Spleen (tissue), 7 donors: ENCODE data around the gene SRGAP3.

Experiments
- POLR2A ChIP-seq, 3 donors: fragments of 450-650 bp; IDR thresholded peaks; one replicate each; pipeline ENCODE4 v1.5.1; 2017; ENCODE audit warnings: antibody characterized with exemption in 3 of 3, mild to moderate bottlenecking in 1 of 3
- TF ChIP-seq, protein P1 (sequence below), 11 experiments: fragments of 200-600 bp in 7 of 11; fragments of 450-650 bp in 4 of 11; sonication (generic) in 4 of 11; IDR thresholded peaks in 8 of 11; conservative IDR thresholded peaks in 3 of 11; 1 replicate in 7 of 11; 2 replicates in 4 of 11; pipeline versions ENCODE4 v1.4.0 to v1.8.0; 2016 to 2021; ENCODE audit warnings: antibody characterized with exemption in 11 of 11, inconsistent platforms in 4 of 11, mild to moderate bottlenecking in 1 of 11
- donor health status: DM: no; HTN: no; CAD: no; lungs with moderate emphysema.
- donor health status: DM: no; HTN: no; CAD: no.
- donor health status: DM: no; HTN: no; CAD: no.

GRCh38 chr3:9153904-9154619 lies 95.4 kb downstream of the SRGAP3 start:
- no peak for TF ChIP-seq POLR2A (IDR thresholded peaks at IDR 0.05)
- TF ChIP-seq, protein P1, sequence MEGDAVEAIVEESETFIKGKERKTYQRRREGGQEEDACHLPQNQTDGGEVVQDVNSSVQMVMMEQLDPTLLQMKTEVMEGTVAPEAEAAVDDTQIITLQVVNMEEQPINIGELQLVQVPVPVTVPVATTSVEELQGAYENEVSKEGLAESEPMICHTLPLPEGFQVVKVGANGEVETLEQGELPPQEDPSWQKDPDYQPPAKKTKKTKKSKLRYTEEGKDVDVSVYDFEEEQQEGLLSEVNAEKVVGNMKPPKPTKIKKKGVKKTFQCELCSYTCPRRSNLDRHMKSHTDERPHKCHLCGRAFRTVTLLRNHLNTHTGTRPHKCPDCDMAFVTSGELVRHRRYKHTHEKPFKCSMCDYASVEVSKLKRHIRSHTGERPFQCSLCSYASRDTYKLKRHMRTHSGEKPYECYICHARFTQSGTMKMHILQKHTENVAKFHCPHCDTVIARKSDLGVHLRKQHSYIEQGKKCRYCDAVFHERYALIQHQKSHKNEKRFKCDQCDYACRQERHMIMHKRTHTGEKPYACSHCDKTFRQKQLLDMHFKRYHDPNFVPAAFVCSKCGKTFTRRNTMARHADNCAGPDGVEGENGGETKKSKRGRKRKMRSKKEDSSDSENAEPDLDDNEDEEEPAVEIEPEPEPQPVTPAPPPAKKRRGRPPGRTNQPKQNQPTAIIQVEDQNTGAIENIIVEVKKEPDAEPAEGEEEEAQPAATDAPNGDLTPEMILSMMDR (IDR thresholded peaks at IDR 0.05 in 8 of 11, conservative IDR thresholded peaks at IDR 0.05 in 3 of 11) = no peak
